ENCODE results near the gene SLFN13.

GRCh38 chr17:35407531-35407930 lies 41.0 kb downstream of the SLFN13 start:
- TF ChIP-seq EZH2 (IDR thresholded peaks at IDR 0.05; ENCODE audit: insufficient read depth, low read length) (no peak), CTCF (IDR thresholded peaks at IDR 0.05; ENCODE audit: insufficient read depth, low read depth, low read length) (no peak)
